GM19452 (cell line): ENCODE measurements around the gene TRIM32.

Source experiments
- ATAC-seq: cut with Tn5 transposase; IDR thresholded peaks from one replicate; pipeline ENCODE4 v1.9.1; 2021; ENCODE audit not compliant: unreplicated experiment

TRIM32 gene

DNA sequence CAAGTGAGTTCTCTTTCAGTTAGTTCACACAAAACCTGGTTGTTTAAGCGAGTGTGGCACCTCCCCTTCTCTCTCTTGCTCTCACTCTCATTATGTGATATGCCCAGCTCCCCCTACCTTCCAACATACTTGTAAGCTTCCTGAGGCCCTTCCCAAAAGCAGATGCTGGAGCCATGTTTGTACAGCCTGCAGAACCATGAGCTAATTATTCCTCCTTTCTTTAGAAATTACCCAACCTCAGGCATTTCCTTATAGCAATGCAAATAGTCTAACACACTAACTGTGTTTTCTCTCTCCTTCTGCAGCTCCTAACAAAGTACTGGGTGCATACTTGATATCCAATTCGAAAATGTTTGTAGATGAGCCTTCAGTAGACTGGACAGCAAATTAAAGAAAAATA, 62.7 kb downstream of the TRIM32 start:
- no peak for ATAC-seq

GRCh38 chr9:116750510-116750909, 63.4 kb downstream of the TRIM32 start:
- no peak for ATAC-seq
